ENCODE data around the gene HTR3D. TPM values are rescaled to one million over a fixed set of nuclear protein-coding genes. Genes with fewer than 3 reads are reported as not detected.
A peak's percentile ranks its signal among the peaks of the same experiment; 100 is the strongest.
"Not testable (repeated sequence)": the region's sequence is repeated elsewhere in the genome, so short reads cannot be mapped to it uniquely, and the experiment has no call there.

Gene HTR3D
- total and polyA plus RNA-seq, 4 donors, result not detected

- DNase-seq, result peak in 1 of 2 donors; percentile 44
- H3K36me3 ChIP-seq (ENCODE audit: control insufficient read depth in 1 of 2, insufficient read depth in 2 of 2, low read length in 1 of 2), result peaks cover 0 to 2% of the 10 kb centered on the region in 2 donors
- no peak overlapping the region for H3K27ac ChIP-seq (ENCODE audit: low read depth in 1 of 2, low read length in 2 of 2)
- no peak for ATAC-seq (ENCODE audit: low FRiP score)
- no peaks in the 10 kb centered on the region for H3K9me3 ChIP-seq (ENCODE audit: control insufficient read depth, low read length)
- intact Hi-C loops (cut with DNase I), result no loop called here
- H3K4me3 ChIP-seq (ENCODE audit: low read length in 2 of 2), result no peak overlapping the region
- H3K4me1 ChIP-seq (ENCODE audit: control insufficient read depth in 1 of 2, insufficient read depth in 2 of 2, low read length in 2 of 2), result no peaks in the 10 kb centered on the region
- H3K27me3 ChIP-seq (ENCODE audit: control insufficient read depth in 1 of 2, insufficient read depth in 2 of 2, low read length in 1 of 2), result no peaks in the 10 kb centered on the region
- WGBS, 2 donors, result 93% methylated on average over 11 of the region's 11 CpGs
Measured at GRCh38 chr3:184002469-184002868, 29.1 kb upstream of the HTR3D start.

- no peaks in the 10 kb centered on the region for H3K4me1 ChIP-seq (ENCODE audit: control insufficient read depth in 1 of 2, insufficient read depth in 2 of 2, low read length in 2 of 2)
Measured at GRCh38 chr3:184003187-184003967, 28.2 kb upstream of the HTR3D start.

GRCh38 chr3:184004476-184004875, 27.1 kb upstream of the HTR3D start:
- Histone ChIP-seq H3K36me3 (ENCODE audit: control insufficient read depth in 1 of 2, insufficient read depth in 2 of 2, low read length in 1 of 2) (peaks cover 0 to 2% of the 10 kb centered on the region in 2 donors), H3K27me3 (ENCODE audit: control insufficient read depth in 1 of 2, insufficient read depth in 2 of 2, low read length in 1 of 2) (no peaks in the 10 kb centered on the region), H3K9me3 (ENCODE audit: control insufficient read depth, low read length) (no peaks in the 10 kb centered on the region), H3K27ac (ENCODE audit: low read depth in 1 of 2, low read length in 2 of 2) (no peak overlapping the region), H3K4me1 (ENCODE audit: control insufficient read depth in 1 of 2, insufficient read depth in 2 of 2, low read length in 2 of 2) (no peaks in the 10 kb centered on the region), H3K4me3 (ENCODE audit: low read length in 2 of 2) (no peak overlapping the region)
- ATAC-seq (ENCODE audit: low FRiP score) (peak; percentile 26), DNase-seq (no peak)
- intact Hi-C loops (cut with DNase I), result no loop called here
- 89 to 97% methylated on average over 1 to 2 of the region's 2 CpGs for WGBS, 2 donors

More at GRCh38 chr3:184003187-184003967, 28.2 kb upstream of the HTR3D start:
- Histone ChIP-seq H3K27me3 (ENCODE audit: control insufficient read depth in 1 of 2, insufficient read depth in 2 of 2, low read length in 1 of 2) (no peaks in the 10 kb centered on the region), H3K4me3 (ENCODE audit: low read length in 2 of 2) (no peak overlapping the region), H3K9me3 (ENCODE audit: control insufficient read depth, low read length) (no peaks in the 10 kb centered on the region), H3K36me3 (ENCODE audit: control insufficient read depth in 1 of 2, insufficient read depth in 2 of 2, low read length in 1 of 2) (peaks cover 0 to 2% of the 10 kb centered on the region in 2 donors), H3K27ac (ENCODE audit: low read depth in 1 of 2, low read length in 2 of 2) (no peak overlapping the region)
- 82 to 91% methylated on average over 5 of the region's 5 CpGs for WGBS, 2 donors
- intact Hi-C loops (cut with DNase I), result no loop called here
- DNase-seq (no peak), ATAC-seq (ENCODE audit: low FRiP score) (no peak)

GRCh38 chr3:184005941-184006507, 25.5 kb upstream of the HTR3D start:
- Histone ChIP-seq H3K9me3 (ENCODE audit: control insufficient read depth, low read length) (no peaks in the 10 kb centered on the region), H3K27ac (ENCODE audit: low read depth in 1 of 2, low read length in 2 of 2) (no peak overlapping the region), H3K4me3 (ENCODE audit: low read length in 2 of 2) (no peak overlapping the region), H3K4me1 (ENCODE audit: control insufficient read depth in 1 of 2, insufficient read depth in 2 of 2, low read length in 2 of 2) (no peaks in the 10 kb centered on the region), H3K36me3 (ENCODE audit: control insufficient read depth in 1 of 2, insufficient read depth in 2 of 2, low read length in 1 of 2) (peaks cover 0 to 2% of the 10 kb centered on the region in 2 donors), H3K27me3 (ENCODE audit: control insufficient read depth in 1 of 2, insufficient read depth in 2 of 2, low read length in 1 of 2) (no peaks in the 10 kb centered on the region)
- DNase-seq, result peak in 1 of 2 donors; percentile 74
- 55 to 69% methylated on average over 11 of the region's 11 CpGs for WGBS, 2 donors
- intact Hi-C loops (cut with DNase I), result no loop called here
- peak; percentile 33 for ATAC-seq (ENCODE audit: low FRiP score)

GRCh38 chr3:184007143-184007813, 24.3 kb upstream of the HTR3D start:
- ATAC-seq (ENCODE audit: low FRiP score); intact Hi-C loops (cut with DNase I); H3K27me3 ChIP-seq (ENCODE audit: control insufficient read depth in 1 of 2, insufficient read depth in 2 of 2, low read length in 1 of 2); H3K27ac ChIP-seq (ENCODE audit: low read depth in 1 of 2, low read length in 2 of 2); H3K4me3 ChIP-seq (ENCODE audit: low read length in 2 of 2); H3K9me3 ChIP-seq (ENCODE audit: control insufficient read depth, low read length); H3K36me3 ChIP-seq (ENCODE audit: control insufficient read depth in 1 of 2, insufficient read depth in 2 of 2, low read length in 1 of 2); DNase-seq; H3K4me1 ChIP-seq (ENCODE audit: control insufficient read depth in 1 of 2, insufficient read depth in 2 of 2, low read length in 2 of 2): not testable (repeated sequence)
- WGBS, 2 donors, result 92 to 98% methylated on average over 11 of the region's 11 CpGs

- H3K36me3 ChIP-seq (ENCODE audit: control insufficient read depth in 1 of 2, insufficient read depth in 2 of 2, low read length in 1 of 2), result peaks cover 4% of the 10 kb centered on the region in 2 donors
- no peak overlapping the region for H3K4me3 ChIP-seq (ENCODE audit: low read length in 2 of 2)
- 56 to 73% methylated on average over 3 of the region's 3 CpGs for WGBS, 2 donors
- H3K27me3 ChIP-seq (ENCODE audit: control insufficient read depth in 1 of 2, insufficient read depth in 2 of 2, low read length in 1 of 2), result no peaks in the 10 kb centered on the region
- ATAC-seq (ENCODE audit: low FRiP score) (no peak), DNase-seq (no peak)
- intact Hi-C loops (cut with DNase I), result no loop called here
- no peaks in the 10 kb centered on the region for H3K9me3 ChIP-seq (ENCODE audit: control insufficient read depth, low read length)
- no peak overlapping the region for H3K27ac ChIP-seq (ENCODE audit: low read depth in 1 of 2, low read length in 2 of 2)
- H3K4me1 ChIP-seq (ENCODE audit: control insufficient read depth in 1 of 2, insufficient read depth in 2 of 2, low read length in 2 of 2), result no peaks in the 10 kb centered on the region
Measured at GRCh38 chr3:184008161-184008560, 23.4 kb upstream of the HTR3D start.

GRCh38 chr3:184011230-184011876, 20.2 kb upstream of the HTR3D start:
- H3K36me3 ChIP-seq (ENCODE audit: control insufficient read depth in 1 of 2, insufficient read depth in 2 of 2, low read length in 1 of 2), result peaks cover 2 to 4% of the 10 kb centered on the region in 2 donors
- H3K27ac ChIP-seq (ENCODE audit: low read depth in 1 of 2, low read length in 2 of 2), result no peak overlapping the region
- H3K27me3 ChIP-seq (ENCODE audit: control insufficient read depth in 1 of 2, insufficient read depth in 2 of 2, low read length in 1 of 2), result no peaks in the 10 kb centered on the region
- intact Hi-C loops (cut with DNase I), result loop anchor here (10.0 kb wide), 2 partner anchors 123 to 127 kb away; partner anchors contain the start of genes EIF2B5 (in 1 of the 2) and PARL (in 1 of the 2)
- DNase-seq (no peak), ATAC-seq (ENCODE audit: low FRiP score) (no peak)
- H3K9me3 ChIP-seq (ENCODE audit: control insufficient read depth, low read length), result no peaks in the 10 kb centered on the region
- no peaks in the 10 kb centered on the region for H3K4me1 ChIP-seq (ENCODE audit: control insufficient read depth in 1 of 2, insufficient read depth in 2 of 2, low read length in 2 of 2)
- WGBS, 2 donors, result 62 to 90% methylated on average over 4 of the region's 4 CpGs
- H3K4me3 ChIP-seq (ENCODE audit: low read length in 2 of 2), result no peak overlapping the region
